ENCODE results near the gene IL4R.
"Not testable (repeated sequence)": the region's sequence is repeated elsewhere in the genome, so short reads cannot be mapped to it uniquely, and the experiment has no call there.

IL4R gene

GRCh38 chr16:27394516-27394915 is 80.7 kb downstream of the IL4R start:
- Histone ChIP-seq H3K27me3 (ENCODE audit: insufficient read depth, low read length) (no peaks in the 10 kb centered on the region), H3K18ac (ENCODE audit: low read length) (no peak overlapping the region), H3K79me2 (ENCODE audit: control insufficient read depth, insufficient read depth, low read length, poor library complexity) (no peaks in the 10 kb centered on the region), H2BK12ac (ENCODE audit: low read length) (no peak overlapping the region), H2AFZ (ENCODE audit: insufficient read depth, low read length, poor library complexity) (no peak overlapping the region), H3K27ac (ENCODE audit: low read depth, low read length) (no peak overlapping the region), H3K4ac (ENCODE audit: low read depth, low read length) (no peak overlapping the region), H2BK5ac (ENCODE audit: low read depth, low read length, poor library complexity) (no peak overlapping the region), H3K36me3 (ENCODE audit: control insufficient read depth in 1 of 2, insufficient read depth in 2 of 2, low read length in 2 of 2) (no peaks in the 10 kb centered on the region), H4K8ac (ENCODE audit: low read depth, low read length) (no peak overlapping the region), H4K91ac (ENCODE audit: low read depth, low read length) (no peak overlapping the region), H2BK120ac (ENCODE audit: insufficient read depth, low read length, poor library complexity) (no peak overlapping the region), H2AK5ac (ENCODE audit: low read length) (no peak overlapping the region), H3K4me3 (ENCODE audit: low read depth, low read length) (no peak overlapping the region), H3K14ac (ENCODE audit: low read length) (no peak overlapping the region), H3K4me1 (ENCODE audit: control insufficient read depth in 1 of 2, insufficient read depth in 2 of 2, low read length in 2 of 2) (no peaks in the 10 kb centered on the region), H3K79me1 (ENCODE audit: low read length) (no peaks in the 10 kb centered on the region), H3K9me3 (ENCODE audit: insufficient read depth, low read depth, low read length) (no peaks in the 10 kb centered on the region), H4K12ac (ENCODE audit: low read depth, low read length) (no peak overlapping the region), H3K23ac (ENCODE audit: low read length) (no peak overlapping the region), H3K4me2 (ENCODE audit: low read length) (no peak overlapping the region), H3K9ac (ENCODE audit: low read length) (no peak overlapping the region)
- DNase-seq: no peak

- H2AK5ac ChIP-seq (ENCODE audit: low read length); H3K79me2 ChIP-seq (ENCODE audit: control insufficient read depth, insufficient read depth, low read length, poor library complexity); H3K9me3 ChIP-seq (ENCODE audit: insufficient read depth, low read depth, low read length); H3K36me3 ChIP-seq (ENCODE audit: control insufficient read depth in 1 of 2, insufficient read depth in 2 of 2, low read length in 2 of 2); H3K9ac ChIP-seq (ENCODE audit: low read length); H3K23ac ChIP-seq (ENCODE audit: low read length); DNase-seq; H3K79me1 ChIP-seq (ENCODE audit: low read length); H3K4me3 ChIP-seq (ENCODE audit: low read depth, low read length); H3K18ac ChIP-seq (ENCODE audit: low read length); H4K12ac ChIP-seq (ENCODE audit: low read depth, low read length); H3K4ac ChIP-seq (ENCODE audit: low read depth, low read length); H4K8ac ChIP-seq (ENCODE audit: low read depth, low read length); H2BK12ac ChIP-seq (ENCODE audit: low read length); H3K27ac ChIP-seq (ENCODE audit: low read depth, low read length); H4K91ac ChIP-seq (ENCODE audit: low read depth, low read length); H3K27me3 ChIP-seq (ENCODE audit: insufficient read depth, low read length); H2BK5ac ChIP-seq (ENCODE audit: low read depth, low read length, poor library complexity); H3K4me2 ChIP-seq (ENCODE audit: low read length); H2AFZ ChIP-seq (ENCODE audit: insufficient read depth, low read length, poor library complexity); H3K4me1 ChIP-seq (ENCODE audit: control insufficient read depth in 1 of 2, insufficient read depth in 2 of 2, low read length in 2 of 2); H3K14ac ChIP-seq (ENCODE audit: low read length); H2BK120ac ChIP-seq (ENCODE audit: insufficient read depth, low read length, poor library complexity): not testable (repeated sequence)
- WGBS (ENCODE audit: extremely low coverage, insufficient coverage, insufficient read length): no CpG with 5 or more reads among the region's 15 CpGs
Measured at GRCh38 chr16:27398341-27398893, 84.6 kb downstream of the IL4R start.

GRCh38 chr16:27398894-27399853 is 85.4 kb downstream of the IL4R start:
- WGBS (ENCODE audit: extremely low coverage, insufficient coverage, insufficient read length): no CpG with 5 or more reads among the region's 8 CpGs

GRCh38 chr16:27399969-27400368 is 86.2 kb downstream of the IL4R start:
- Histone ChIP-seq H3K27me3 (ENCODE audit: insufficient read depth, low read length) (no peaks in the 10 kb centered on the region), H3K18ac (ENCODE audit: low read length) (no peak overlapping the region), H2BK12ac (ENCODE audit: low read length) (no peak overlapping the region), H2BK5ac (ENCODE audit: low read depth, low read length, poor library complexity) (no peak overlapping the region), H3K9me3 (ENCODE audit: insufficient read depth, low read depth, low read length) (peaks cover 2% of the 10 kb centered on the region), H3K79me2 (ENCODE audit: control insufficient read depth, insufficient read depth, low read length, poor library complexity) (no peaks in the 10 kb centered on the region), H2AK5ac (ENCODE audit: low read length) (no peak overlapping the region), H3K9ac (ENCODE audit: low read length) (no peak overlapping the region), H3K4ac (ENCODE audit: low read depth, low read length) (no peak overlapping the region), H3K36me3 (ENCODE audit: control insufficient read depth in 1 of 2, insufficient read depth in 2 of 2, low read length in 2 of 2) (no peaks in the 10 kb centered on the region), H4K8ac (ENCODE audit: low read depth, low read length) (no peak overlapping the region), H2AFZ (ENCODE audit: insufficient read depth, low read length, poor library complexity) (no peak overlapping the region), H3K14ac (ENCODE audit: low read length) (no peak overlapping the region), H4K91ac (ENCODE audit: low read depth, low read length) (no peak overlapping the region), H3K4me1 (ENCODE audit: control insufficient read depth in 1 of 2, insufficient read depth in 2 of 2, low read length in 2 of 2) (no peaks in the 10 kb centered on the region), H3K23ac (ENCODE audit: low read length) (no peak overlapping the region), H2BK120ac (ENCODE audit: insufficient read depth, low read length, poor library complexity) (no peak overlapping the region), H3K79me1 (ENCODE audit: low read length) (no peaks in the 10 kb centered on the region), H3K4me2 (ENCODE audit: low read length) (no peak overlapping the region), H4K12ac (ENCODE audit: low read depth, low read length) (no peak overlapping the region), H3K27ac (ENCODE audit: low read depth, low read length) (no peak overlapping the region), H3K4me3 (ENCODE audit: low read depth, low read length) (no peak overlapping the region)
- no peak for DNase-seq
- WGBS (ENCODE audit: extremely low coverage, insufficient coverage, insufficient read length): no CpG with 5 or more reads among the region's 2 CpGs

More at GRCh38 chr16:27398894-27399853, 85.4 kb downstream of the IL4R start:
- H3K9ac ChIP-seq (ENCODE audit: low read length): no peak overlapping the region
- H2AK5ac ChIP-seq (ENCODE audit: low read length): no peak overlapping the region
- no peaks in the 10 kb centered on the region for H3K27me3 ChIP-seq (ENCODE audit: insufficient read depth, low read length)
- H3K14ac ChIP-seq (ENCODE audit: low read length): no peak overlapping the region
- no peaks in the 10 kb centered on the region for H3K79me2 ChIP-seq (ENCODE audit: control insufficient read depth, insufficient read depth, low read length, poor library complexity)
- no peaks in the 10 kb centered on the region for H3K4me1 ChIP-seq (ENCODE audit: control insufficient read depth in 1 of 2, insufficient read depth in 2 of 2, low read length in 2 of 2)
- H4K8ac ChIP-seq (ENCODE audit: low read depth, low read length): no peak overlapping the region
- no peak overlapping the region for H3K4me2 ChIP-seq (ENCODE audit: low read length)
- no peak overlapping the region for H2AFZ ChIP-seq (ENCODE audit: insufficient read depth, low read length, poor library complexity)
- H3K9me3 ChIP-seq (ENCODE audit: insufficient read depth, low read depth, low read length): peaks cover 2% of the 10 kb centered on the region
- no peak overlapping the region for H3K4ac ChIP-seq (ENCODE audit: low read depth, low read length)
- H3K4me3 ChIP-seq (ENCODE audit: low read depth, low read length): no peak overlapping the region
- no peak overlapping the region for H4K12ac ChIP-seq (ENCODE audit: low read depth, low read length)
- no peaks in the 10 kb centered on the region for H3K36me3 ChIP-seq (ENCODE audit: control insufficient read depth in 1 of 2, insufficient read depth in 2 of 2, low read length in 2 of 2)
- H3K79me1 ChIP-seq (ENCODE audit: low read length): no peaks in the 10 kb centered on the region
- no peak overlapping the region for H3K27ac ChIP-seq (ENCODE audit: low read depth, low read length)
- H2BK120ac ChIP-seq (ENCODE audit: insufficient read depth, low read length, poor library complexity): no peak overlapping the region
- H4K91ac ChIP-seq (ENCODE audit: low read depth, low read length): no peak overlapping the region
- no peak overlapping the region for H2BK5ac ChIP-seq (ENCODE audit: low read depth, low read length, poor library complexity)
- H3K23ac ChIP-seq (ENCODE audit: low read length): no peak overlapping the region
- H3K18ac ChIP-seq (ENCODE audit: low read length): no peak overlapping the region
- H2BK12ac ChIP-seq (ENCODE audit: low read length): no peak overlapping the region
- DNase-seq: no peak

All from trophoblast cell (in vitro differentiated cells and primary cell).